GM03348 (cell line): ENCODE results near the gene GPHA2.

Experiments used
- DNase-seq: peaks from one replicate; pipeline ENCODE4 v3.0.0; 2012; ENCODE audit warnings: low spot score

GPHA2 gene

DNA sequence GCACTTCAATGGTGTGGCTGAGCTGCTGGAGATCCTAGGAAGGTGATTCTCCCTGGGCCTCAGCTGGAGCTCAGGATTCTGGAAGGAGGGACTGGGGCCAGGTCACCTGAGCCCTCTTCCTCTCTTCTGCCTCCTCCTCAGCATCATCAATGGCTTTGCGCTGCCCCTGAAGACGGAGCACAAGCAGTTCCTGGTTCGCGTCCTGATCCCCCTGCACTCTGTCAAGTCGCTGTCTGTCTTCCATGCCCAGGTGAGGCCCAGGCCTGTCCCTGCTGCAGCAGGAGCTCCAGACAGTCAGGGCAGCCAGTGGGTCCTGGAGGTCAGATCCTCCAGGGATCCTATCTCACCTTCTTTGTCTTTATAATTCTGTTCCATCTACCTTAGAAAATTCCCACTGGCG lies 5.4 kb downstream of the GPHA2 start:
- no peak for DNase-seq

DNA sequence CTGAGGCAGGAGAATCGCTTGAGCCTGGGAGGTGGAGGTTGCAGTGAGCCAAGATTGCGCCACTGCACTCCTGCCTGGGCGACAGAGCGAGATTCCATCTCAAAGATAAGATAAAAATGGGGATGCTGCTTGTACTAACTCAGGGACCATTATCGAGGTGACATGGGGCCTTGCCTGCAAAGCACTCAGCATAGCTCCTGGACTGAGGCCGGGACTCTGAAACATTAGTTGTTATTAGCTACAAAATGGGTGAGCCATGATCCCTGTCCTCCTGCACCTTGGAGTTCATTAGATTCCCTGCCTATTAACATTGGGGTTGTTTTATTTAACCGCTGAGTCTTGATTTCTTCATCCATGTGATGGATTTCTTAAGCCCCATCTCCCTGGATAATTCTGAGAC lies 6.1 kb downstream of the GPHA2 start:
- no peak for DNase-seq

DNA sequence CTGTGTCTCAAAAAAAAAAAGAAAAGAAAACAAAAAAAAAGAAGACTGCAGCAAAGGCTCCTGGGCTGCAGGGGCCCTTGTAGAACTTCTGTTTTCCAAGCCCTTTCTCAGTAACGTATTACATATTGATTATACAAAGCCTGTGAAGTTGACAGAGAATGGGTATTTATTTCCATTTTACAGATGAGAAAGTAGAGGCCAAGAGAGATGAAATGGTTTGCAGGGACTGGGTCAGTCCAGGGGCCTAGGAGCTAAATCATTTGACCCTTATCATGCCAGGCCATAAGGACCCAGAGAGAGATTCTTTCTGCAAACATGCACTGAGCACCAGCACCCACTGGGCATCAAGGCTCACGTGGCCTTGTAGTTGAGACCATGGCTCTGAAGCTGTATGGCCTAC lies 6.7 kb downstream of the GPHA2 start:
- no peak for DNase-seq

DNA sequence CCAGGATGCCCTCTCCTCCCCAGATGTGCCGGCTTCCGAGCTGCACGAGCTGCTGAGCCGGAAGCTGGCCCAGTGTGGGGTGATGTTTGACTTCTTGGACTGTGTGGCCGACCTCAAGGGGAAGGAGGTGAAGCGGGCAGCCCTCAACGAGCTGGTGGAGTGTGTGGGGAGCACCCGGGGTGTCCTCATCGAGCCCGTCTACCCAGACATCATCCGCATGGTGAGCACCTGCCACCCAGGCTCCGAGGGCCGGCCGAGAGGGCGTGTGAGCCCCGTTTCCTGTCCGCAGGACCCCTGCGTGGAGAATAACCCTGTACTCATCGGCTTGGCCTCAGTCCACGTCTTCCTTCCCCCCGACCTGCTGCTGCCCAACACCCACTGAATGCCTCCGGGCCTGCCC lies 9.0 kb downstream of the GPHA2 start:
- DNase-seq = no peak

DNA sequence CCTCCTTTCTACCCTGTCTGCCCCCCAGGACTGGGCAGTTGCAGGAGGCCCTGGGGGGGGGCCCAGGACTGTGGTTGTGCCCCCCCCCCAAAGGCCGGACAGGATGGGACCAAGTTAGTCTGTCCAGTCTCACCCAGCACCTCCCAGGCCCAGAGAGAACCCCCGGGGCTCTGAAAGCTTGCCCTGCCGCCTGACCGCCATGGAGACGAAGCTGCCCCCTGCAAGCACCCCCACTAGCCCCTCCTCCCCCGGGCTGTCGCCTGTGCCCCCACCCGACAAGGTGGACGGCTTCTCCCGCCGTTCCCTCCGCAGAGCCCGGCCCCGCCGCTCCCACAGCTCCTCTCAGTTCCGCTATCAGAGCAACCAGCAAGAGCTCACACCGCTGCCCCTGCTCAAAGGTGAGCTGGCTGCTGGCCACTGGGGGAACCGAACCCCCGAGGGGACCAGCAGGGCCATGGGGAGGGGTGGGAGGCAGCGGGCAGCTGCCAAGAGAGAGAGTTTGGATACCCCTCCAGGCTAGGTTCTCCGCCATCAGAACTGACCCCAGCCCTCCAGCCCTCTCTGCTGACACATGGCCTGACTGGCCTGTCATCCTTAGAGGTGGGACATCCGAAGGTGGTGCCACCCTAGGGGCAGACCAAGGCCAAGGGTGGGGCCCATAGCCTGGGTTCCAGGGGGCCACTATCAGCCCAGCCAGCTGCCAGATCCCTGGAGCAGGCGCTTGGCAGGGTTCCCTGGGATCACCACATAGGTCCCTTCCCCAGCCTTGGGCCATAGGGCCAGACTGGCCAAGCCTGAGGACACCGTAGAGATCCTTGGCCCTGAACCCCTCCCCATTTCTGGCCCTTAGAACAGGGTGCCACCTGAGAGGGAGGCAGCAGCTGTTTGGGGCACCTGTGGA lies 9.9 kb downstream of the GPHA2 start:
- DNase-seq = no peak

DNA sequence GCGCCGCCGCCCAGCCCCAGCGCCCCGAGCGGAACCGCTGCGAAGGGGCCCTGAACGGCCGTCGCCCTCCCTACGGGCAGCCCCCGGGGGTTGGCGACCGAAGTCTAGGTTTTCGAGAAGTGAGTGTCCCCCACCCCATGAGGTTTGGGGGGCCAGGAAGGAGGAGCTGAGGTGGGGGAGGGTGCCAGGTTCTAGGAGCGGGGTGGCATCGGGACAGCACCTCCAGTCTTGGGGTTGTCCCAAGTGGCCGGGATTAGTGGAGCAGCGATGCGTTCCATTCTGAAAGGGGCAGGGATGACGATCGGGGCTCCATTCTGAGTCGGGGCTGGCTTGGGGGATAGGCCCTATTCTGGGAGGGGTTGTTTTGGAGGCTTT lies 10.8 kb downstream of the GPHA2 start:
- DNase-seq = peak; percentile 65

- peak; percentile 97 for DNase-seq
Observed at GRCh38 chr11:64923944-64924909, 11.5 kb downstream of the GPHA2 start, which contains the start of gene PPP2R5B. PPP2R5B (plus strand) TSS chr11:64924689; CDS start chr11:64925735, 1,046 bp downstream.

- no peak for DNase-seq
Observed at GRCh38 chr11:64923151-64923661, 12.5 kb downstream of the GPHA2 start.

DNA sequence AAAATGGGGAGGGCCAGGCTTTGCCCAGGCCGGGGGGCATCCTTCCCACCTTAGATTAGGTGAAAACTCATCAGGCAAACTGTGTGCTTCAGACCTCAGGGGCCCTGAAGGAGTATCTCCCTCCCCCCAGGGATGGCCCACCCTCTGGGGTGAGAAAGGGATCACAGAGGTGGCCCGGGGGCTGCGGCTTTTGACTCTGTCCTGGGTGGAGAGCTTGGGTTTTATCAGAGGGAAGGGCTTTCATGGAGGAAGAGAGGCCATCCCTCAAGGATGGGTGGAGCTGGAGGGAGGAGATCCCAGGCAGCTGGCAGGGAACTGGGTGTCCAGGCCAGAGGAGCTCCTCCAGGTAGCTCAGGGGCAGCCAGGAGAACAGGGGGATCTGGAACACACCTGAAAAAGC lies 14.3 kb downstream of the GPHA2 start:
- DNase-seq = no peak

DNA sequence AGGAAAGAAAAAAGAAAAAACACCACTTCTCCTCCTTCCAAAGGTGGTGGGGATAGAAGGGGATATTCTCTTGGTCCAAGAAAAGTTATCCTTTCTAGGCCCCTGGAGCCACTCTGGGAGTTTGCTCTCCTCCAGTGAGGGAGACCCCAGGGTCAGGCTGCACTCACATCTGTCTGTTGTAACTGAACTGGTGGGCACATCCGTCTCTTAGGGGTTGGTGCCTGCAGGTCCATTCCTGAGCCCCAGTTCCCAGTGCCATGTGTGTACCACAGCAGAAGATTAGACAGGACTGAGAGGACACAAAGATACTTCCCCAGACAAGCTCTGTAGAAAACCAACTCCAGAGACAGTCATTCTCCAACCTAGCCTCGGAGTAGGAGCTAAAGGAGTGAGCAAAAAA lies 15.6 kb downstream of the GPHA2 start:
- DNase-seq = no peak

DNA sequence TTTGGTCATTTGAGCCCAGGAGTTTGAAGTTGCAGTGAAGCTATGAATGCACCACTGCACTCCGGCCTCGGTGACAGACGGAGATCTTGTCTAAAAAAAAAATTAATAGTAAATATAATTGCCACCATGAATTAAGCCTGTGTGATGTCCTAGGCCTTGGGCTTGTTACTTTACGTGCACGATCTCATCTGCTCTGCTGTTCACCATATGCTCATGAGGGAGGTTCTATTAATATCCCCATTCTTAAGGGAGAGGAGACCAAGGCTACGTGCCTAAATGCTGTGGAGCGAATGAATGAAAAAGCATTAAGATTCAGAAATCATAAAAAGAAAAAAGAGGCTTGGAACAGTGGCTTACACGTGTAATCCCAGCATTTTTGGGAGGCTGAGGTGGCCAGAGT lies 16.1 kb downstream of the GPHA2 start:
- DNase-seq = no peak

GRCh38 chr11:64918017-64918416 lies 17.7 kb downstream of the GPHA2 start:
- DNase-seq = peak; percentile 37

- no peak for DNase-seq
Observed at GRCh38 chr11:64917663-64917995, 18.1 kb downstream of the GPHA2 start.

DNA sequence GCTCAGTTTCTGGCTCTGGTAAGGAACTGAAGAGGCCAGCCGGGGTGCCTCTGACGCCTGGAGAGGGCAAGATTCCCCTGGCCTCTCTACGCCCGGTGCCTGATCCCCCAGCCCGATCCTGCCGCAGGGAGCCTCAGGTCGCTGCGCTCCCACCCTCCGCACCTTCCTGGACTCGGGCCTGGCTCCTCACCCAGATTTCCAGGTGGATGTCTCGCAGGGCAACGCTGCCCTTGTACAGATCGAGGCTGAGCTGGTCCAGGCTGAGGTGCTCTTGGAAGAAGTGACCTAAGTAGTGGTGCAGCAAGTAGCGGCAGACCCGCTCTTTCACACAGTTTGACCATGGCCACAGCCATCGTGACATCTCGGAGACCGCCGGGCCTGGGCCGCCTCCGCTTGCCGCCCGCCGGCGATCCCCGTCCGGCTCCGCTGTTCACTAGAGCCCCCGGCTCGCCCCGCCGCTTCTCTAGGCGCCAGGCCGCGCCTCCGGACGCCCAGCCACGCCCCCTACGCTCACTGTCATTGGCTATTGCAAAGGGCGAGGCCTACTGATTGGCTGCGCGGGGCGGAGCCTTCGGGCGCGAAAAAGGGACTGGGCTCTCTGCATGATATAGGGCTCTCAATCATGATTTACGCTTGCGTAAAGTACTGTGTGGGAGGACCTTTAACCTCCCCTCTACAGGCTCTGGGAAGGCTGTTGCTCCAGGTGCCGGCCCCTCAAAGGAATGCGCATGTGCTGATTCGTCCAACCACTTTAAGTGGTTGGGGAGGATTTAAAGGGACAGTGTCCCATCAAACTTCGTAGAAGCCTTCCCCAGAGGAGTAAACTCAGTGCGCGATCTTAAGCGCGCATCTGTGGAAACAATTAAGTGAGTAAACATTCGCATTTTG lies 18.7 kb downstream of the GPHA2 start, which contains the start of gene ATG2A:
ATG2A (minus strand) TSS at position 435 of the 888 bp plus-strand sequence; CDS start at position 361, 74 bp downstream.
- DNase-seq = peak; percentile 98

GRCh38 chr11:64916040-64916774 lies 19.5 kb downstream of the GPHA2 start:
- peak; percentile 51 for DNase-seq

- no peak for DNase-seq
Observed at GRCh38 chr11:64915376-64915887, 20.3 kb downstream of the GPHA2 start.

DNA sequence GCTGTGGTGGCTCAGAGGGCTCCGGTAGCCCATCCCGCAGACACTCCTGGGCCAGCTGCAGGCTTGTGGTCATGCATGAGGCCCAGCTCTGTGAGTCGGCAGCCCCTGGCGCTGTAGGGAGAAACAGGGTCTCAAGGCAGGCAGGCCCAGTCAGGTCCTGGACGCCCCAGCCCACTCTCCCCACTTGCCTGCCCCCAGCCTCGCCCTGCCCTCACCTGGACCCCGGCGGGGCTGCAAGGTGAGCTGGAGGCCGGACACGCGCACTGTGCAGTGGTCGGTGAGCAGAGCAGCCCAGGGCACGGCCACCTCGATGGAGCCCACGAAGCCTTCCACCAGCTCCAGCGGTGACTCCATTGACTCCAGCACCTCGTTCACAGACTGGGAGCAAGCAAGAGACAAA lies 21.6 kb downstream of the GPHA2 start:
- DNase-seq = no peak

DNA sequence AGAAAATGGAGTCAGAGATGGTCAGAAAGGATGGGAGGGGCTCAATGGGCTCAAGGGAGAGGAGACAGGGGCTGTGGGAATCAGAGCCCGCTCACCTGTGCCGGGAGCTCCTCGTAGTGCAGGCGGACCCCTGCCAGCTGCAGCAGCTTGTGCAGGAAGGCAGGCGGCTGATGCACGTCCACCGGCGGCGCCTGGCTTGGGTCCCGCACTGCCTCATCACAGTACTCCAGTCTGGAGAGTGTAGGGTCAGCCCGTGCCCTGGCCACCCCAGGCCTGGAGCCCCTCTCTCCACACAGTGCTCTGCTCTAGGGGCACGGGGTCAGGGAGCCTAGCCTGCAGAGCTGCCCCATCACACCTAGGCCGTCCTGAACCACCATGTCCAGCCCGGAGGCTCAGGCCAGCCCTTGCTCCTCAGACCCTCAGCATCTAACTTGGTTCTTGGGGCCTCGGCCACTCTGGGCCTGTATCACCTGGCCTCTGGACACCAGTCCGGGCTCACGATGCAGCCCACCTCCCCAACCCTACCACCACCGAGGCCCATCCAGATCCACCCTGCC lies 22.4 kb downstream of the GPHA2 start:
- no peak for DNase-seq

GRCh38 chr11:64911689-64912088 lies 24.0 kb downstream of the GPHA2 start:
- no peak for DNase-seq

- no peak for DNase-seq
Observed at GRCh38 chr11:64911142-64911541, 24.6 kb downstream of the GPHA2 start.
